HepG2 (cell line): ENCODE results near the gene CCDC158. TPM values are rescaled to one million over a fixed set of nuclear protein-coding genes. Genes with fewer than 3 reads are reported as not detected.

Source experiments
- ATAC-seq: fragments of 200-7000 bp; cut with Tn5 transposase; 3 replicates; pipeline ENCODE4 v1.9.1; 2020; ENCODE audit warnings: mild to moderate bottlenecking, moderate library complexity
- BruUV-seq: library from RNA; stranded (reverse); fragments of 400-500 nt; replicated peaks from 2 replicates; lab custom pipeline; 2021; lab: Mats Ljungman, UMichigan
- CTCF ChIA-PET: fragments of 300-600 bp; formaldehyde crosslinking; extraction: SDS; loops from one replicate; lab custom pipeline; 2021; ENCODE audit warnings: low total read pairs, inconsistent platforms, low intra/inter-chr PET ratio; lab: Yijun Ruan, JAX
- POLR2A ChIA-PET: fragments of 350-600 bp; sonication (Branson Sonifier 250); formaldehyde crosslinking; loops from one replicate; lab custom pipeline; 2020; ENCODE audit warnings: antibody characterized with exemption, inconsistent platforms; lab: Yijun Ruan, JAX
- DNase-seq: peaks from one replicate; pipeline ENCODE4 v3.0.0-alpha.2; 2015; ENCODE audit warnings: low spot score
- FAIRE-seq: peaks from 3 replicates; lab custom pipeline; 2011; peaks lifted over from hg19 to GRCh38; lab: Jason Lieb, UNC
- H2AFZ ChIP-seq: one replicate; pipeline ENCODE4 v1.6.1; 2011; ENCODE audit warnings: low read length, inconsistent platforms
- H3K27ac ChIP-seq: fragments of 300-600 bp; 3 replicates; pipeline ENCODE4 v1.8.0; 2011; ENCODE audit warnings: mixed run types, mild to moderate bottlenecking, mixed read lengths, low read length, inconsistent platforms; ENCODE audit not compliant: insufficient read depth; ENCODE audit errors: extremely low read length
- H3K27me3 ChIP-seq, 2 experiments: fragments of 200-600 bp in 1 of 2; 2 replicates in 1 of 2; 3 replicates in 1 of 2; pipeline versions ENCODE4 v1.6.0 to v1.8.0; 2011; ENCODE audit warnings: low read length in 2 of 2, mild to moderate bottlenecking in 2 of 2, moderate library complexity in 2 of 2, inconsistent platforms in 1 of 2; ENCODE audit not compliant: insufficient read depth in 2 of 2, control insufficient read depth in 1 of 2
- H3K36me3 ChIP-seq, 2 experiments: fragments of 200-600 bp in 1 of 2; replicated peaks in 1 of 2; 2 replicates in 1 of 2; 3 replicates in 1 of 2; pipeline versions ENCODE4 v1.5.1 to v1.8.0; 2011; ENCODE audit warnings: low read length in 2 of 2, inconsistent platforms in 1 of 2; ENCODE audit not compliant: insufficient read depth in 2 of 2, control insufficient read depth in 1 of 2
- H3K4me1 ChIP-seq: 2 replicates; pipeline ENCODE4 v1.5.1; 2012; ENCODE audit warnings: low read length, inconsistent platforms; ENCODE audit not compliant: insufficient read depth
- H3K4me2 ChIP-seq: 2 replicates; pipeline ENCODE4 v1.6.0; 2011; ENCODE audit warnings: low read depth, low read length, inconsistent platforms
- H3K4me3 ChIP-seq, 3 experiments: fragments of 200-600 bp in 1 of 3; sonication (generic), shearing (Covaris generic) in 1 of 3; replicated peaks in 1 of 3; 2 replicates each; pipeline ENCODE4 v1.5.1; 2011 to 2016; ENCODE audit warnings: low read length in 3 of 3, inconsistent platforms in 2 of 3, low read depth in 2 of 3, mild to moderate bottlenecking in 2 of 3, control low read depth in 1 of 3, mixed read lengths in 1 of 3; ENCODE audit not compliant: insufficient read depth in 1 of 3
- H3K79me2 ChIP-seq: one replicate; pipeline ENCODE4 v1.6.1; 2011; ENCODE audit warnings: low read length, inconsistent platforms; ENCODE audit not compliant: insufficient read depth
- H3K9ac ChIP-seq: 2 replicates; pipeline ENCODE4 v1.6.0; 2011; ENCODE audit warnings: mild to moderate bottlenecking, low read depth, low read length, inconsistent platforms; ENCODE audit not compliant: insufficient read depth
- H3K9me3 ChIP-seq: 2 replicates; pipeline ENCODE4 v1.5.1; 2012; ENCODE audit warnings: mild to moderate bottlenecking, low read length
- H4K20me1 ChIP-seq: 2 replicates; pipeline ENCODE4 v1.6.0; 2011; ENCODE audit warnings: inconsistent platforms, mild to moderate bottlenecking, low read length, moderate library complexity; ENCODE audit not compliant: insufficient read depth
- CCDC6 ChIP-seq: sonication (generic); formaldehyde crosslinking; IDR thresholded peaks from 2 replicates; pipeline ENCODE4 v1.8.1; 2022; ENCODE audit warnings: mild to moderate bottlenecking, missing genetic modification reagents, moderate library complexity
- MAFK ChIP-seq, 2 experiments: IDR thresholded peaks in 1 of 2; conservative IDR thresholded peaks in 1 of 2; 2 replicates each; pipeline ENCODE4 v1.6.1; 2011; ENCODE audit warnings: improper control_type of control experiment in 2 of 2, low read length in 2 of 2
- NFE2L2 ChIP-seq: fragments of 150-350 bp; IDR thresholded peaks from 2 replicates; pipeline ENCODE4 v1.6.1; 2014; ENCODE audit warnings: low read length
- ZNF577 ChIP-seq: sonication (generic); formaldehyde crosslinking; IDR thresholded peaks from 2 replicates; pipeline ENCODE4 v1.4.0; 2020; ENCODE audit warnings: mild to moderate bottlenecking, low read depth, missing genetic modification reagents, borderline replicate concordance
- ZNF639 ChIP-seq: conservative IDR thresholded peaks from 2 replicates; pipeline ENCODE4 v1.6.1; 2018; ENCODE audit warnings: missing genetic modification reagents
- WGBS: methylation state at CpG from one replicate; pipeline ENCODE4 v1.1.6; 2017; ENCODE audit warnings: low lambda C conversion rate; 5-methylcytosine and 5-hydroxymethylcytosine counted together
- in situ Hi-C: cut with HindIII; loops from 2 replicates; pipeline ENCODE4 v1.10.0; 2017; ENCODE audit warnings: low pct_unique_long_range_greater_than_20kb; ENCODE audit not compliant: extremely low pct_ligation_motif_present
- intact Hi-C: fragments of 100-400 bp; cut with micrococcal nuclease; formaldehyde crosslinking; loops from one replicate; pipeline ENCODE4 v1.10.0; 2022; ENCODE audit not compliant: unreplicated experiment
- polyA plus RNA-seq, 8 experiments: library from polyadenylated mRNA; depleted of rRNA in 3 of 8; stranded (reverse) in 7 of 8; unstranded in 1 of 8; fragments of >200 nt; fragmentation: Illumina TruSeq in 4 of 8; extraction: Trizol in 4 of 8; gene quantifications; 2 replicates each; pipeline versions ENCODE4 v1.2.1 to v1.2.3, GENCODE V29; 2011 to 2016; ENCODE audit warnings: low read depth in 4 of 8, missing spikeins in 1 of 8, mixed read lengths in 1 of 8; ENCODE audit not compliant: insufficient read depth in 1 of 8
- total RNA-seq, 5 experiments: library from RNA; depleted of rRNA; stranded (reverse); fragments of >200 nt; fragmentation: Illumina TruSeq; extraction: Trizol; gene quantifications; 2 replicates each; pipeline ENCODE4 v1.2.3, GENCODE V29; 2016; ENCODE audit warnings: low read depth in 1 of 5
- TF ChIP-seq, protein P1 (sequence below): sonication (generic); formaldehyde crosslinking; IDR thresholded peaks from 2 replicates; pipeline ENCODE4 v1.5.0; 2020; ENCODE audit warnings: missing genetic modification reagents

The CCDC158 gene
- total and polyA plus RNA-seq, 2 of the 13 experiments (the other 11 are each of a cell fraction or from before 2014, with no cell fraction given): not detected

- TF ChIP-seq, protein P1, sequence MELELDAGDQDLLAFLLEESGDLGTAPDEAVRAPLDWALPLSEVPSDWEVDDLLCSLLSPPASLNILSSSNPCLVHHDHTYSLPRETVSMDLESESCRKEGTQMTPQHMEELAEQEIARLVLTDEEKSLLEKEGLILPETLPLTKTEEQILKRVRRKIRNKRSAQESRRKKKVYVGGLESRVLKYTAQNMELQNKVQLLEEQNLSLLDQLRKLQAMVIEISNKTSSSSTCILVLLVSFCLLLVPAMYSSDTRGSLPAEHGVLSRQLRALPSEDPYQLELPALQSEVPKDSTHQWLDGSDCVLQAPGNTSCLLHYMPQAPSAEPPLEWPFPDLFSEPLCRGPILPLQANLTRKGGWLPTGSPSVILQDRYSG: no peak
- no peak for TF ChIP-seq ZNF639 (CRISPR knock-in tag)
- no peak for TF ChIP-seq NFE2L2
- TF ChIP-seq CCDC6 (CRISPR knock-in tag): no peak
Measured at GRCh38 chr4:76410636-76411035, 10.3 kb downstream of the CCDC158 start (continued).

DNA sequence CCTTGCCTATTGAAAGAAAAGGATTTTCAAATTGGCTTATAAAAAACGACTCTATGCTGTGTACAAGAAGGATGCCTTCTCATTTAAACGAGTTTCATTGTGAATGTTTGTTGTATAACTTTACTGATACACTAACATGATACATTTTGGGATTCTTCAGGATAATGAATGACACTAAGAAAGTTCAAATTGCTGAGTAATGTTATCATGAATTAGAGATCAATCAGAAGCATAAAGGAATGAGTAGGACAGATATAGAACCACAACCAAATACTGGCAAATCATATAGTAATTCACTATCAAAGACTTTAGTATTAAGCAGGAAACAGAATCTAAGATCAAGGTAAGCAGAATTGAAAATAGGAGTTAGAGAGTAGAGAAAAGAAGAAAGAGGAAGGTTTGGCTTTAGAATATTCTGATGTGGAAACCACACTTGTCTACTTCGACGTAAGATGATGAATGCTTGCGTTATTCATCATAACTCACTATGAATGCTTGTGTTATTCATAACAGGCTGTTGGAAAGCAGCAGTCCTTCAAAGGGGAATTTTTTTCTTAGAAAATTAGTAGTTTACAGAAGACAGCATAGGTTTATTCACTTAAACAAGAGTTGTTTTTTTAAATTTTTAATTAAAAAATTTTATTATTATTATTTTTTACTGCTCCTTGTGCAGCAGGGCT is 13.4 kb downstream of the CCDC158 start:
- Histone ChIP-seq H3K4me2 (no peak overlapping the region), H3K36me3 (no peaks in the 10 kb centered on the region), H2AFZ (no peak overlapping the region), H3K27ac (no peak overlapping the region), H4K20me1 (no peaks in the 10 kb centered on the region), H3K79me2 (no peaks in the 10 kb centered on the region), H3K4me3 (no peak overlapping the region), H3K9me3 (no peaks in the 10 kb centered on the region), H3K4me1 (peaks cover 9% of the 10 kb centered on the region), H3K27me3 (no peaks in the 10 kb centered on the region), H3K9ac (no peak overlapping the region)
- DNase-seq (no peak), ATAC-seq (no peak), FAIRE-seq (no peak)
- CTCF ChIA-PET: no interaction called here
- 56% methylated on average over 5 of the region's 5 CpGs for WGBS
- POLR2A ChIA-PET: no interaction called here
- intact Hi-C loops: no loop called here
- BruUV-seq: no TSS peak
- in situ Hi-C loops: no loop called here
- TF ChIP-seq MAFK (conservative IDR thresholded peaks at IDR 0.05 in 1 of 2, IDR thresholded peaks at IDR 0.05 in 1 of 2; ENCODE audit: low read length in 2 of 2) (peak in 1 of 2 experiments; percentile 17; a peak in 1 of 4 replicates), ZNF577 (CRISPR knock-in tag) (no peak)
